Gastroesophageal sphincter (tissue), 3 donors: ENCODE data around the gene PDZD11.

ENCODE experiments used
- EP300 ChIP-seq: sonication (generic); formaldehyde crosslinking; IDR thresholded peaks from one replicate; pipeline ENCODE4 v1.6.1; 2017; ENCODE audit warnings: antibody characterized with exemption, mild to moderate bottlenecking
- POLR2A ChIP-seq, 2 donors: fragments of 450-650 bp; IDR thresholded peaks; one replicate each; pipeline ENCODE4 v1.6.1; 2017; ENCODE audit warnings: antibody characterized with exemption in 2 of 2, mild to moderate bottlenecking in 2 of 2, moderate library complexity in 1 of 2
- POLR2AphosphoS5 ChIP-seq: sonication (generic); formaldehyde crosslinking; IDR thresholded peaks from one replicate; pipeline ENCODE4 v1.6.1; 2017; ENCODE audit warnings: antibody characterized with exemption
- TF ChIP-seq, protein P1 (sequence below), 4 experiments: fragments of 200-600 bp in 2 of 4; fragments of 450-650 bp in 2 of 4; sonication (generic) in 1 of 4; IDR thresholded peaks; one replicate each; pipeline ENCODE4 v1.5.1; 2017 to 2019; ENCODE audit warnings: antibody characterized with exemption in 4 of 4, mild to moderate bottlenecking in 2 of 4, moderate library complexity in 2 of 4

- TF ChIP-seq POLR2AphosphoS5 = no peak
- TF ChIP-seq, protein P1, sequence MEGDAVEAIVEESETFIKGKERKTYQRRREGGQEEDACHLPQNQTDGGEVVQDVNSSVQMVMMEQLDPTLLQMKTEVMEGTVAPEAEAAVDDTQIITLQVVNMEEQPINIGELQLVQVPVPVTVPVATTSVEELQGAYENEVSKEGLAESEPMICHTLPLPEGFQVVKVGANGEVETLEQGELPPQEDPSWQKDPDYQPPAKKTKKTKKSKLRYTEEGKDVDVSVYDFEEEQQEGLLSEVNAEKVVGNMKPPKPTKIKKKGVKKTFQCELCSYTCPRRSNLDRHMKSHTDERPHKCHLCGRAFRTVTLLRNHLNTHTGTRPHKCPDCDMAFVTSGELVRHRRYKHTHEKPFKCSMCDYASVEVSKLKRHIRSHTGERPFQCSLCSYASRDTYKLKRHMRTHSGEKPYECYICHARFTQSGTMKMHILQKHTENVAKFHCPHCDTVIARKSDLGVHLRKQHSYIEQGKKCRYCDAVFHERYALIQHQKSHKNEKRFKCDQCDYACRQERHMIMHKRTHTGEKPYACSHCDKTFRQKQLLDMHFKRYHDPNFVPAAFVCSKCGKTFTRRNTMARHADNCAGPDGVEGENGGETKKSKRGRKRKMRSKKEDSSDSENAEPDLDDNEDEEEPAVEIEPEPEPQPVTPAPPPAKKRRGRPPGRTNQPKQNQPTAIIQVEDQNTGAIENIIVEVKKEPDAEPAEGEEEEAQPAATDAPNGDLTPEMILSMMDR (IDR thresholded peaks at IDR 0.05) = no peak
- TF ChIP-seq POLR2A (IDR thresholded peaks at IDR 0.05) = no peak
- TF ChIP-seq EP300 = no peak
Observed at GRCh38 chrX:70292788-70293187, 3.1 kb upstream of the PDZD11 start.
